Neural cell (in vitro differentiated cells): Measurements from ENCODE around the gene PCMTD2.

Experiments
- CTCF ChIP-seq: fragments of 450-650 bp; IDR thresholded peaks from 2 replicates; pipeline ENCODE4 v1.5.1; 2014; ENCODE audit warnings: antibody characterized with exemption, mild to moderate bottlenecking, moderate library complexity; ENCODE audit not compliant: poor library complexity, severe bottlenecking
- RAD21 ChIP-seq: fragments of 450-650 bp; conservative IDR thresholded peaks from 2 replicates; pipeline ENCODE4 v1.6.1; 2014; ENCODE audit warnings: antibody characterized with exemption, mild to moderate bottlenecking, moderate library complexity
- TAF1 ChIP-seq: IDR thresholded peaks from 2 replicates; pipeline ENCODE4 v1.6.1; 2012; ENCODE audit warnings: low read depth

DNA sequence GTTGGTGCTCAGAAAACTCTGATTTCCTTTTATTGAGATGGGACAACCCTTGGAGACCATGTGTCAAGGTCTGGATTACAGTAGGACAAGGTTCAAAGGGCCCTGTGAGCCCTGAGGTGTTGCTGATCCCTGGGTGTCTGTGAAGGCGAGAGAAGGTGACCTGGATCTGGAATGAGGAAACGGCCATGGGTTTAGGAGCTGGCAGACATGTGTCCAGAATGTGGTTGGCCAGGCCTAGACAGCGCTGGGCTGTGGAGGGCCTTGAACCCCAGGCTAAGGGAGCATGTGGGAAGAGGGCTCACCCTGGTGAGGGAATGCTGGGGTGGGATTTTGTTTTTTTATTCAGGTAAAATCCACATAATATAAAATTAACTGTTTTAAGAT, 24.9 kb downstream of the PCMTD2 start:
- no peak for TF ChIP-seq CTCF
- no peak for TF ChIP-seq TAF1
- no peak for TF ChIP-seq RAD21
